Kidney (tissue), 14 donors: ENCODE data around the gene ACBD6. TPM values are rescaled to one million over a fixed set of nuclear protein-coding genes. Genes with fewer than 3 reads are reported as not detected.

ENCODE experiments used
- DNase-seq, 5 donors: peaks; one replicate each; pipeline ENCODE4 v3.0.0-alpha.2; 2013 to 2020
- FAIRE-seq: peaks from 2 replicates; lab custom pipeline; 2012; peaks lifted over from hg19 to GRCh38; lab: Jason Lieb, UNC
- H3K27ac ChIP-seq, 2 donors: one replicate each; pipeline ENCODE4 v1.7.0; 2013; ENCODE audit warnings: low read depth in 2 of 2, low read length in 2 of 2, inconsistent platforms in 1 of 2
- H3K27me3 ChIP-seq: one replicate; pipeline ENCODE4 v1.7.1; 2013; ENCODE audit warnings: low read length, inconsistent platforms; ENCODE audit not compliant: control insufficient read depth, insufficient read depth
- H3K36me3 ChIP-seq, 3 donors: one replicate each; pipeline versions ENCODE4 v1.7.0 to v1.7.1; 2013; ENCODE audit warnings: low read length in 3 of 3, control low read depth in 1 of 3, inconsistent platforms in 1 of 3; ENCODE audit not compliant: insufficient read depth in 3 of 3, control insufficient read depth in 2 of 3
- H3K4me1 ChIP-seq, 3 donors: one replicate each; pipeline versions ENCODE4 v1.7.0 to v1.7.1; 2013; ENCODE audit warnings: low read length in 3 of 3, inconsistent platforms in 1 of 3, low read depth in 1 of 3; ENCODE audit not compliant: control insufficient read depth in 2 of 3, insufficient read depth in 2 of 3
- H3K4me3 ChIP-seq, 3 donors: one replicate each; pipeline versions ENCODE4 v1.7.0 to v1.8.1; 2013; ENCODE audit warnings: low read length in 3 of 3, control low read depth in 1 of 3, inconsistent platforms in 1 of 3
- H3K9ac ChIP-seq, 3 donors: one replicate each; pipeline versions ENCODE4 v1.7.0 to v1.7.1; 2013; ENCODE audit warnings: low read length in 3 of 3, control low read depth in 1 of 3, inconsistent platforms in 1 of 3
- H3K9me3 ChIP-seq, 3 donors: one replicate each; pipeline versions ENCODE4 v1.7.0 to v1.7.1; 2013; ENCODE audit warnings: low read length in 3 of 3, control low read depth in 1 of 3, inconsistent platforms in 1 of 3; ENCODE audit not compliant: control insufficient read depth in 2 of 3, insufficient read depth in 1 of 3
- intact Hi-C: fragments of 100-400 bp; cut with DNase I; formaldehyde crosslinking; loops from one replicate; pipeline ENCODE4 v1.11.1; 2022
- polyA plus RNA-seq: library from polyadenylated mRNA; stranded (reverse); fragments of 350-450 nt; fragmentation: Illumina TruSeq; extraction: RNeasy Lipid Tissue Mini Kit (QIAGEN cat#74804); gene quantifications from one replicate; pipeline ENCODE4 v1.2.3, GENCODE V29; 2014; ENCODE audit warnings: low read depth, low replicate concordance; ENCODE audit not compliant: insufficient read depth
- total RNA-seq: library from RNA; stranded (reverse); fragmentation: NEBNext Ultra II Directional; extraction: Animal tissue kit (Norgen Biotek cat#: 25700); gene quantifications from one replicate; pipeline ENCODE4 v1.2.1, GENCODE V29; 2021
- TF ChIP-seq, protein P1 (sequence below): IDR thresholded peaks from 3 replicates; pipeline ENCODE4 v1.5.1; 2012; ENCODE audit warnings: mild to moderate bottlenecking, moderate library complexity, borderline replicate concordance; ENCODE audit not compliant: insufficient read depth; ENCODE audit errors: extremely low read depth
- donor health status: control.
- donor health status: control.
- donor health status: control.
- donor health status: control.
- donor health status: control.
- donor health status: DM: yes; HTN: yes; CAD: no.
- donor health status: Normal renal cell carcinoma (clear cell type).

The ACBD6 gene
- total and polyA plus RNA-seq, 2 donors from 2014 or later: 30.9 to 36.4 TPM

DNA sequence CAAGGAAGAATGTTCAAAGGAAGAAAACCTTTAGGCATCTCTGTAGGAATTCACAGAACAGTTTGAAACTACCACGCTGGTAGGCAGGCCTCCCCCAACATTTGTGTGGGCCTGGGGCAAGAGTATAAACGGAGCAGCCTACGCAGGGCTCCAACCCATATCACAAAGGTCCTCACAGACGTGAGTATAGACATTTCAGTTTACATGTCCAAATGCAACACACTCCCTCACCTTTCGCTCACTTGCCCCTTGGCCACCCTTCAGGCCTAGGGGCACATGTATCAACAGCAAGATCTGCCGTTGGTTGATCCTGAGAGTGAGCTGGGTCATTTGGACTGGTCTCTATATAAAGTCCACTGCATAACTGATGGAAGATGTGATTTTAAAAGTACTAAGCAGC lies 133.3 kb downstream of the ACBD6 start:
- Histone ChIP-seq H3K27me3 (no peaks in the 10 kb centered on the region), H3K4me3 (no peak overlapping the region), H3K9ac (no peak overlapping the region), H3K27ac (no peak overlapping the region), H3K9me3 (no peaks in the 10 kb centered on the region), H3K4me1 (no peaks in the 10 kb centered on the region), H3K36me3 (no peaks in the 10 kb centered on the region)
- DNase-seq: no peak
- intact Hi-C loops: no loop called here
- FAIRE-seq: no peak
- TF ChIP-seq, protein P1, sequence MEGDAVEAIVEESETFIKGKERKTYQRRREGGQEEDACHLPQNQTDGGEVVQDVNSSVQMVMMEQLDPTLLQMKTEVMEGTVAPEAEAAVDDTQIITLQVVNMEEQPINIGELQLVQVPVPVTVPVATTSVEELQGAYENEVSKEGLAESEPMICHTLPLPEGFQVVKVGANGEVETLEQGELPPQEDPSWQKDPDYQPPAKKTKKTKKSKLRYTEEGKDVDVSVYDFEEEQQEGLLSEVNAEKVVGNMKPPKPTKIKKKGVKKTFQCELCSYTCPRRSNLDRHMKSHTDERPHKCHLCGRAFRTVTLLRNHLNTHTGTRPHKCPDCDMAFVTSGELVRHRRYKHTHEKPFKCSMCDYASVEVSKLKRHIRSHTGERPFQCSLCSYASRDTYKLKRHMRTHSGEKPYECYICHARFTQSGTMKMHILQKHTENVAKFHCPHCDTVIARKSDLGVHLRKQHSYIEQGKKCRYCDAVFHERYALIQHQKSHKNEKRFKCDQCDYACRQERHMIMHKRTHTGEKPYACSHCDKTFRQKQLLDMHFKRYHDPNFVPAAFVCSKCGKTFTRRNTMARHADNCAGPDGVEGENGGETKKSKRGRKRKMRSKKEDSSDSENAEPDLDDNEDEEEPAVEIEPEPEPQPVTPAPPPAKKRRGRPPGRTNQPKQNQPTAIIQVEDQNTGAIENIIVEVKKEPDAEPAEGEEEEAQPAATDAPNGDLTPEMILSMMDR: no peak

GRCh38 chr1:180366371-180367068 lies 135.9 kb downstream of the ACBD6 start:
- TF ChIP-seq, protein P1: no peak
- Histone ChIP-seq H3K27ac (no peak overlapping the region), H3K36me3 (no peaks in the 10 kb centered on the region), H3K4me1 (no peaks in the 10 kb centered on the region), H3K9me3 (no peaks in the 10 kb centered on the region), H3K4me3 (no peak overlapping the region), H3K9ac (no peak overlapping the region), H3K27me3 (no peaks in the 10 kb centered on the region)
- DNase-seq (peak in 2 of 5 donors; percentile 43 to 62), FAIRE-seq (no peak)
- intact Hi-C loops: no loop called here

DNA sequence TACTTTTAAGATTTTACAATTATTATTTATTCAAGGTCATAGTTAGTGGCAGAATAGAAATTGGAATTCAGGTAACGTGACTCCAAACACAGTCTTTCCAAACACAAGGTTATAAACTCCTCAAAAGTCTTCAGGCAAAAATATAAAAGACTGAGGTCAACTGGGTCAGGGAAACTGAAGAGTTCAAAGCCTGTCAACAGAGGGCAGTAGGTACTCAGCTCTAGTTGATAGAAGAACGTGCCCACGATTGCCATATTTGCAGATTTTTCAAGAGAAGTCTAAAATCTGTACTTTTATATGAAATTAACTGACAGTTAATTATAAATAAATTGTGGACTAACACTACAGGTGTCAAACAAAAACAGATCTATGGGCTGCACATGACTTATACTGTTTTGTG lies 137.3 kb downstream of the ACBD6 start:
- no peaks in the 10 kb centered on the region for H3K4me1 ChIP-seq
- TF ChIP-seq, protein P1: peak; percentile 48
- DNase-seq: no peak
- FAIRE-seq: no peak
- H3K9me3 ChIP-seq: no peaks in the 10 kb centered on the region
- H3K36me3 ChIP-seq: no peaks in the 10 kb centered on the region
- no peak overlapping the region for H3K27ac ChIP-seq
- H3K9ac ChIP-seq: no peak overlapping the region
- no peaks in the 10 kb centered on the region for H3K27me3 ChIP-seq
- intact Hi-C loops: no loop called here
- H3K4me3 ChIP-seq: no peak overlapping the region
